DND-41 (cell line): ENCODE measurements around the gene BST1.

Source experiments
- CTCF ChIP-seq: IDR thresholded peaks from 2 replicates; pipeline ENCODE4 v1.5.1; 2012; ENCODE audit warnings: borderline replicate concordance, low read length, moderate library complexity, mild to moderate bottlenecking; ENCODE audit not compliant: poor library complexity, severe bottlenecking; ENCODE audit errors: extremely low read depth
- EZH2 ChIP-seq: IDR thresholded peaks from 3 replicates; pipeline ENCODE4 v1.6.1; 2012; ENCODE audit warnings: borderline replicate concordance, low read depth, mild to moderate bottlenecking, moderate library complexity, low read length, inconsistent platforms; ENCODE audit not compliant: severe bottlenecking

DNA sequence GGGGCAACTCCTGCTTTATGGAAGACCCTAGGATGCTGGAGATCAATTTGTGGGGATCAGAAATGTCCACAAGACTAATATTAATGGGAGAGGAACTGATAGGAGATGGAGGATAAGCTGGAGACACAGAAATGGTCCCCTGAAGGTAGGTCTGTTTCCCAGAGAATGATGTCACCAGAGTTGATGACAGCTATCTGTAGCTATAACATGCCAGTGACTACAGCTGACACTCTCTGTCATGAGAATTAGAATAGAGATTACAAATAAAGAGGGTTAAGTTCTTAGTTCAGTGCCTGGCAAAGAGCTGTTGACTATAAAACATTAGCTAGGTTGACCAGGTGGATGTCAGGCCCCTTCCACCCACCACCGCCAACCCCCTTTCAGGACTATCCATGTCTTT lies 9.3 kb downstream of the BST1 start:
- no peak for TF ChIP-seq EZH2
- no peak for TF ChIP-seq CTCF
